ENCODE data around the gene MED19. TPM values are rescaled to one million over a fixed set of nuclear protein-coding genes. Genes with fewer than 3 reads are reported as not detected.
A peak's percentile ranks its signal among the peaks of the same experiment; 100 is the strongest.
"Not testable (repeated sequence)": the region's sequence is repeated elsewhere in the genome, so short reads cannot be mapped to it uniquely, and the experiment has no call there.

Gene MED19
- total and polyA plus RNA-seq, 2 donors from 2014 or later = 15.2 to 26.1 TPM

- peak overlapping the region in 1 of 3 donors; percentile 95 for H3K9ac ChIP-seq (ENCODE audit: low read length in 3 of 3)
- intact Hi-C loops (cut with DNase I) = no loop called here
- DNase-seq = no peak
- H3K27ac ChIP-seq (ENCODE audit: low read depth in 2 of 2, low read length in 2 of 2) = no peak overlapping the region
- H3K9me3 ChIP-seq (ENCODE audit: control insufficient read depth in 2 of 3, insufficient read depth in 1 of 3, low read length in 3 of 3) = no peaks in the 10 kb centered on the region
- H3K4me3 ChIP-seq (ENCODE audit: low read length in 3 of 3) = peak overlapping the region in 2 of 3 donors; percentile 83 to 99
- TF ChIP-seq, protein P1, sequence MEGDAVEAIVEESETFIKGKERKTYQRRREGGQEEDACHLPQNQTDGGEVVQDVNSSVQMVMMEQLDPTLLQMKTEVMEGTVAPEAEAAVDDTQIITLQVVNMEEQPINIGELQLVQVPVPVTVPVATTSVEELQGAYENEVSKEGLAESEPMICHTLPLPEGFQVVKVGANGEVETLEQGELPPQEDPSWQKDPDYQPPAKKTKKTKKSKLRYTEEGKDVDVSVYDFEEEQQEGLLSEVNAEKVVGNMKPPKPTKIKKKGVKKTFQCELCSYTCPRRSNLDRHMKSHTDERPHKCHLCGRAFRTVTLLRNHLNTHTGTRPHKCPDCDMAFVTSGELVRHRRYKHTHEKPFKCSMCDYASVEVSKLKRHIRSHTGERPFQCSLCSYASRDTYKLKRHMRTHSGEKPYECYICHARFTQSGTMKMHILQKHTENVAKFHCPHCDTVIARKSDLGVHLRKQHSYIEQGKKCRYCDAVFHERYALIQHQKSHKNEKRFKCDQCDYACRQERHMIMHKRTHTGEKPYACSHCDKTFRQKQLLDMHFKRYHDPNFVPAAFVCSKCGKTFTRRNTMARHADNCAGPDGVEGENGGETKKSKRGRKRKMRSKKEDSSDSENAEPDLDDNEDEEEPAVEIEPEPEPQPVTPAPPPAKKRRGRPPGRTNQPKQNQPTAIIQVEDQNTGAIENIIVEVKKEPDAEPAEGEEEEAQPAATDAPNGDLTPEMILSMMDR (IDR thresholded peaks at IDR 0.05; ENCODE audit: borderline replicate concordance, extremely low read depth, insufficient read depth) = no peak
- H3K36me3 ChIP-seq (ENCODE audit: control insufficient read depth in 2 of 3, insufficient read depth in 3 of 3, low read length in 3 of 3) = no peaks in the 10 kb centered on the region
- no peaks in the 10 kb centered on the region for H3K27me3 ChIP-seq (ENCODE audit: control insufficient read depth, insufficient read depth, low read length)
- peaks cover 0 to 17% (median 4%) of the 10 kb centered on the region in 3 donors for H3K4me1 ChIP-seq (ENCODE audit: control insufficient read depth in 2 of 3, insufficient read depth in 2 of 3, low read depth in 1 of 3, low read length in 3 of 3)
- no peak for FAIRE-seq
These were observed 1.8 kb upstream of the MED19 start for GRCh38 chr11:57713835-57714234.

- H3K36me3 ChIP-seq (ENCODE audit: control insufficient read depth in 2 of 3, insufficient read depth in 3 of 3, low read length in 3 of 3) = no peaks in the 10 kb centered on the region
- peak within 1 kb of the TSS; percentile 62 to 100 (median 95) for H3K9ac ChIP-seq (ENCODE audit: low read length in 3 of 3)
- intact Hi-C loops (cut with DNase I) = no loop called here
- peak; percentile 95 to 99 (median 97) for DNase-seq
- peak within 1 kb of the TSS; percentile 83 to 100 (median 99) for H3K4me3 ChIP-seq (ENCODE audit: low read length in 3 of 3)
- peaks cover 0 to 17% (median 4%) of the 10 kb centered on the region in 3 donors for H3K4me1 ChIP-seq (ENCODE audit: control insufficient read depth in 2 of 3, insufficient read depth in 2 of 3, low read depth in 1 of 3, low read length in 3 of 3)
- no peaks in the 10 kb centered on the region for H3K9me3 ChIP-seq (ENCODE audit: control insufficient read depth in 2 of 3, insufficient read depth in 1 of 3, low read length in 3 of 3)
- H3K27ac ChIP-seq (ENCODE audit: low read depth in 2 of 2, low read length in 2 of 2) = peak within 1 kb of the TSS; percentile 56 to 90
- H3K27me3 ChIP-seq (ENCODE audit: control insufficient read depth, insufficient read depth, low read length) = no peaks in the 10 kb centered on the region
- peak; percentile 99 for FAIRE-seq
- TF ChIP-seq, protein P1 (IDR thresholded peaks at IDR 0.05; ENCODE audit: borderline replicate concordance, extremely low read depth, insufficient read depth) = no peak
These were observed 488 bp upstream of the MED19 start, which contains the start of gene TMX2 for GRCh38 chr11:57712256-57713150. TMX2 (plus strand) TSS chr11:57712593; CDS start chr11:57712619, 26 bp downstream.

DNA sequence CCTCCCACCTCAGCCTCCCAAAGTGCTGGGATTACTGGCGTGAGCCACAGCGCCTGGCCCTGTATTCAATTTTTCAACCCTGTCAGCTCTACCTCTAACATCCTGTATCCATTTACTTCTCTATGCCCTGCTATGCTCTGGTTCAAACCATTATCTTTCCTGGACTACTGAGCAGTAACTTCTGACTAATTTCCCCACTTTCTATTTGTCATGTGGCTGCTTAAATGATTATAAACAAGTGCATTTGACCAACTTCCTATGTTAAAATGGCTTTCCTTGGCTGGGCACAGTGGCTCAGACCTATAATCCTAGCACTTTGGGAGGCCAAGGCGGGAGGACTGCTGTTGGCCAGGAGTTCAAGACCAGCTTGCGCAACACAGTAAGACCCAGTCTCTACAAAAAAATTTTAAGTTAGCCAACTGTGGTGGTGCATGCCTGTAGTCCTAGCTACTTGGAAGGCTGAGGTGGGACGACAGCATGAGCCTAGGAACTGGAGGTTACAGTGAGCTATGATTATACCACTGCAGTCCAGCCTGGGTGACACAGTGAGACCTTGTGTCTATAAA, 2.1 kb downstream of the MED19 start:
- no peaks in the 10 kb centered on the region for H3K27me3 ChIP-seq (ENCODE audit: control insufficient read depth, insufficient read depth, low read length)
- H3K9me3 ChIP-seq (ENCODE audit: control insufficient read depth in 2 of 3, insufficient read depth in 1 of 3, low read length in 3 of 3) = no peaks in the 10 kb centered on the region
- no peak overlapping the region for H3K4me3 ChIP-seq (ENCODE audit: low read length in 3 of 3)
- peaks cover 0 to 17% (median 4%) of the 10 kb centered on the region in 3 donors for H3K4me1 ChIP-seq (ENCODE audit: control insufficient read depth in 2 of 3, insufficient read depth in 2 of 3, low read depth in 1 of 3, low read length in 3 of 3)
- intact Hi-C loops (cut with DNase I) = no loop called here
- DNase-seq (no peak), FAIRE-seq (no peak)
- no peak overlapping the region for H3K27ac ChIP-seq (ENCODE audit: low read depth in 2 of 2, low read length in 2 of 2)
- H3K9ac ChIP-seq (ENCODE audit: low read length in 3 of 3) = no peak overlapping the region
- TF ChIP-seq, protein P1 (IDR thresholded peaks at IDR 0.05; ENCODE audit: borderline replicate concordance, extremely low read depth, insufficient read depth) = no peak
- H3K36me3 ChIP-seq (ENCODE audit: control insufficient read depth in 2 of 3, insufficient read depth in 3 of 3, low read length in 3 of 3) = peaks cover 0 to 3% (median 2%) of the 10 kb centered on the region in 3 donors

DNA sequence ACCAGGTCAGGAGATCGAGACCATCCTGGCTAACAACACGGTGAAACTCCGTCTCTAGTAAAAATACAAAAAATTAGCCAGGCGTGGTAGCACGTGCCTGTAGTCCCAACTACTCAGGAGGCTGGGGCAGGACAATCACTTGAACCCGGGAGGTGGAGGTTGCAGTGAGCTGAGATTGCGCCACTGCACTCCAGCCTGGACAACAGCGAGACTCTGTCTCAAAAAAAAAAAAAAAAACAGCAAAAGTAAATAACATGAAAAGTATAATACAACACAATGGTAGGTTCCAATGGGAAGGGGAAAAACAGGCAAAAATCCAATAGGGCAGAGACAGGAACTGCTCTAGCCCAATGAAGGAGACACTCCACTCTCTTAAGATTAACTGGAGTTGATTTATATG, 6.6 kb downstream of the MED19 start:
- FAIRE-seq; H3K4me3 ChIP-seq (ENCODE audit: low read length in 3 of 3); H3K27ac ChIP-seq (ENCODE audit: low read depth in 2 of 2, low read length in 2 of 2); H3K4me1 ChIP-seq (ENCODE audit: control insufficient read depth in 2 of 3, insufficient read depth in 2 of 3, low read depth in 1 of 3, low read length in 3 of 3); H3K9me3 ChIP-seq (ENCODE audit: control insufficient read depth in 2 of 3, insufficient read depth in 1 of 3, low read length in 3 of 3); DNase-seq; intact Hi-C loops (cut with DNase I); H3K27me3 ChIP-seq (ENCODE audit: control insufficient read depth, insufficient read depth, low read length); H3K9ac ChIP-seq (ENCODE audit: low read length in 3 of 3): not testable (repeated sequence)
- H3K36me3 ChIP-seq (ENCODE audit: control insufficient read depth in 2 of 3, insufficient read depth in 3 of 3, low read length in 3 of 3) = peaks cover 0 to 19% (median 9%) of the 10 kb centered on the region in 3 donors

Data from kidney (tissue), 14 donors.